HEK293 (cell line): Measurements from ENCODE around the gene PRMT7.
A peak's percentile ranks its signal among the peaks of the same experiment; 100 is the strongest.

ENCODE experiments used
- CTCF ChIA-PET: fragments of 350-600 bp; formaldehyde crosslinking; extraction: SDS; loops from one replicate; lab custom pipeline; 2021; ENCODE audit warnings: antibody characterized with exemption; lab: Yijun Ruan, JAX
- POLR2A ChIA-PET: fragments of 300-600 bp; formaldehyde crosslinking; extraction: SDS; loops from one replicate; lab custom pipeline; 2020; ENCODE audit warnings: antibody characterized with exemption, inconsistent platforms; lab: Yijun Ruan, JAX
- H3K27ac ChIP-seq: fragments of 200-500 bp; sonication (Bioruptor generic); 2 replicates; pipeline ENCODE4 v1.5.1; 2014; ENCODE audit warnings: low read depth, low read length, control low read depth, inconsistent platforms; ENCODE audit errors: extremely low read depth
- H3K36me3 ChIP-seq, 2 experiments: fragments of 200-500 bp in 1 of 2; sonication (Bioruptor generic) in 1 of 2; 1 replicate in 1 of 2; 2 replicates in 1 of 2; pipeline ENCODE4 v1.5.1; 2014 to 2017; ENCODE audit warnings: inconsistent platforms in 2 of 2, low read length in 2 of 2; ENCODE audit not compliant: control insufficient read depth in 2 of 2, insufficient read depth in 1 of 2
- H3K4me1 ChIP-seq: fragments of 200-500 bp; sonication (Bioruptor generic); 2 replicates; pipeline ENCODE4 v1.5.1; 2014; ENCODE audit warnings: mild to moderate bottlenecking, low read length, inconsistent platforms; ENCODE audit not compliant: control insufficient read depth, insufficient read depth
- H3K4me3 ChIP-seq: 2 replicates; pipeline ENCODE4 v1.5.1; 2011; ENCODE audit warnings: low read depth, mild to moderate bottlenecking, control low read depth, low read length, moderate library complexity
- H3K9me3 ChIP-seq: fragments of 200-500 bp; sonication (Bioruptor generic); 2 replicates; pipeline ENCODE4 v1.5.1; 2014; ENCODE audit warnings: low read depth, low read length, inconsistent platforms; ENCODE audit not compliant: control insufficient read depth, insufficient read depth
- ZNF280D ChIP-seq: fragments of 450-650 bp; formaldehyde crosslinking; IDR thresholded peaks from 2 replicates; pipeline ENCODE4 v1.5.1; 2016; ENCODE audit warnings: missing biosample characterization, missing genetic modification characterization
- ZNF350 ChIP-seq: fragments of 450-650 bp; formaldehyde crosslinking; IDR thresholded peaks from 2 replicates; pipeline ENCODE4 v1.5.0; 2017; ENCODE audit warnings: missing biosample characterization, mild to moderate bottlenecking, missing genetic modification characterization
- ZNF362 ChIP-seq: fragments of 450-650 bp; formaldehyde crosslinking; IDR thresholded peaks from 2 replicates; pipeline ENCODE4 v1.5.1; 2016; ENCODE audit warnings: missing biosample characterization, missing genetic modification characterization
- ZNF518A ChIP-seq: fragments of 450-650 bp; formaldehyde crosslinking; conservative IDR thresholded peaks from 2 replicates; pipeline ENCODE4 v1.5.1; 2016; ENCODE audit warnings: low read depth, missing biosample characterization, missing genetic modification characterization
- ZNF555 ChIP-seq: fragments of 450-650 bp; formaldehyde crosslinking; conservative IDR thresholded peaks from 2 replicates; pipeline ENCODE4 v1.5.1; 2017; ENCODE audit warnings: missing biosample characterization, mild to moderate bottlenecking, missing genetic modification characterization, inconsistent platforms
- ZNF645 ChIP-seq: fragments of 450-650 bp; formaldehyde crosslinking; IDR thresholded peaks from 2 replicates; pipeline ENCODE4; 2016; ENCODE audit warnings: missing biosample characterization, missing genetic modification characterization
- ZNF777 ChIP-seq: fragments of 450-650 bp; formaldehyde crosslinking; IDR thresholded peaks from 2 replicates; pipeline ENCODE4 v1.5.1; 2017; ENCODE audit warnings: missing biosample characterization, missing genetic modification characterization, borderline replicate concordance
- ZNF792 ChIP-seq: fragments of 450-650 bp; formaldehyde crosslinking; IDR thresholded peaks from 2 replicates; pipeline ENCODE4 v1.5.1; 2016; ENCODE audit warnings: missing biosample characterization, missing genetic modification characterization

Gene PRMT7

GRCh38 chr16:68348639-68349445, 38.0 kb downstream of the PRMT7 start:
- TF ChIP-seq ZNF518A (tag by site-specific recombination) (no peak), ZNF362 (0 out of 2 replicates have a peak, but pooled peaks have one; percentile 16), ZNF350 (tag by site-specific recombination) (no peak), ZNF792 (tag by site-specific recombination) (no peak), ZNF777 (no peak), ZNF555 (tag by site-specific recombination) (no peak)
- H3K27ac ChIP-seq = no peak overlapping the region
- ChIA-PET CTCF (interaction anchor here (0.7 kb wide), 1 partner anchor 18 kb away, joined by 3 read pairs; no protein-coding TSS in a partner anchor), POLR2A (no interaction called here)
- H3K9me3 ChIP-seq = no peaks in the 10 kb centered on the region
- no peak overlapping the region for H3K4me3 ChIP-seq
- peaks cover 13 to 95% of the 10 kb centered on the region in 2 experiments; a peak in 2 of 3 replicates for H3K36me3 ChIP-seq
- no peaks in the 10 kb centered on the region for H3K4me1 ChIP-seq

GRCh38 chr16:68349838-68350410, 39.1 kb downstream of the PRMT7 start:
- no peaks in the 10 kb centered on the region for H3K9me3 ChIP-seq
- no peaks in the 10 kb centered on the region for H3K4me1 ChIP-seq
- no peak overlapping the region for H3K4me3 ChIP-seq
- CTCF ChIA-PET = interaction anchor here (0.9 kb wide), 1 partner anchor 21 kb away, joined by 3 read pairs; no protein-coding TSS in a partner anchor
- H3K36me3 ChIP-seq = peaks cover 6 to 98% of the 10 kb centered on the region in 2 experiments; a peak in 2 of 3 replicates
- TF ChIP-seq ZNF280D (tag by site-specific recombination) (no peak), ZNF645 (tag by site-specific recombination) (no peak)
- no peak overlapping the region for H3K27ac ChIP-seq
- POLR2A ChIA-PET = no interaction called here
